Upper lobe of left lung (tissue), 4 donors: ENCODE results near the gene ZNF738.

Source experiments
- CTCF ChIP-seq, 6 experiments: fragments of 450-650 bp in 4 of 6; fragments of 200-600 bp in 2 of 6; sonication (generic) in 2 of 6; IDR thresholded peaks; one replicate each; pipeline ENCODE4 v1.5.1; 2016 to 2019; ENCODE audit warnings: antibody characterized with exemption in 6 of 6
- EP300 ChIP-seq, 4 donors: sonication (generic); formaldehyde crosslinking; IDR thresholded peaks; one replicate each; pipeline ENCODE4 v1.5.1; 2017; ENCODE audit warnings: antibody characterized with exemption in 4 of 4, control low read depth in 2 of 4
- POLR2AphosphoS5 ChIP-seq, 2 donors: sonication (generic); formaldehyde crosslinking; IDR thresholded peaks; one replicate each; pipeline ENCODE4 v1.5.1; 2017; ENCODE audit warnings: antibody characterized with exemption in 2 of 2

DNA sequence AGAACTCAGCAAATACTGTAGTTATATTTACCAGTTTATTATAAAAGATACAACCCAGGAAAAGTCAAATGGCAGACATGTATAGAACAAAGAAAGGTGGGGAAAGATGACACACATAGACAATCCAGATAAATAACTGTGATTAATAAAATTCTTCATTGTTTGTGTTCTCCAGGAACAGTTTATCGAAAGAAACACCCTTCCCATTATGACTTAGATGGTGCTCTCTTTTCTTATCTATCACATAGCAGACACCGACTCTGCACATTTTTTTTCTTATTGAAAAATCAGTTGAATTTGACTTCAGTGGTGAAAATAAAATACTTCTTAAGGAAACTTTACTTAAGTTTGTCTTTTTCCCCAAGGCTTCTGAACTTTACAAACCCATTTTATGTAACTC is 35.8 kb upstream of the ZNF738 start:
- TF ChIP-seq CTCF (IDR thresholded peaks at IDR 0.05) (no peak), POLR2AphosphoS5 (IDR thresholded peaks at IDR 0.05) (no peak), EP300 (IDR thresholded peaks at IDR 0.05) (no peak)
